ENCODE measurements around the gene MYCBP. TPM values are rescaled to one million over a fixed set of nuclear protein-coding genes. Genes with fewer than 3 reads are reported as not detected.

The MYCBP gene, protein sequence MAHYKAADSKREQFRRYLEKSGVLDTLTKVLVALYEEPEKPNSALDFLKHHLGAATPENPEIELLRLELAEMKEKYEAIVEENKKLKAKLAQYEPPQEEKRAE
- total RNA-seq: 2.1 and 2.5 TPM in 2 replicates

DNA sequence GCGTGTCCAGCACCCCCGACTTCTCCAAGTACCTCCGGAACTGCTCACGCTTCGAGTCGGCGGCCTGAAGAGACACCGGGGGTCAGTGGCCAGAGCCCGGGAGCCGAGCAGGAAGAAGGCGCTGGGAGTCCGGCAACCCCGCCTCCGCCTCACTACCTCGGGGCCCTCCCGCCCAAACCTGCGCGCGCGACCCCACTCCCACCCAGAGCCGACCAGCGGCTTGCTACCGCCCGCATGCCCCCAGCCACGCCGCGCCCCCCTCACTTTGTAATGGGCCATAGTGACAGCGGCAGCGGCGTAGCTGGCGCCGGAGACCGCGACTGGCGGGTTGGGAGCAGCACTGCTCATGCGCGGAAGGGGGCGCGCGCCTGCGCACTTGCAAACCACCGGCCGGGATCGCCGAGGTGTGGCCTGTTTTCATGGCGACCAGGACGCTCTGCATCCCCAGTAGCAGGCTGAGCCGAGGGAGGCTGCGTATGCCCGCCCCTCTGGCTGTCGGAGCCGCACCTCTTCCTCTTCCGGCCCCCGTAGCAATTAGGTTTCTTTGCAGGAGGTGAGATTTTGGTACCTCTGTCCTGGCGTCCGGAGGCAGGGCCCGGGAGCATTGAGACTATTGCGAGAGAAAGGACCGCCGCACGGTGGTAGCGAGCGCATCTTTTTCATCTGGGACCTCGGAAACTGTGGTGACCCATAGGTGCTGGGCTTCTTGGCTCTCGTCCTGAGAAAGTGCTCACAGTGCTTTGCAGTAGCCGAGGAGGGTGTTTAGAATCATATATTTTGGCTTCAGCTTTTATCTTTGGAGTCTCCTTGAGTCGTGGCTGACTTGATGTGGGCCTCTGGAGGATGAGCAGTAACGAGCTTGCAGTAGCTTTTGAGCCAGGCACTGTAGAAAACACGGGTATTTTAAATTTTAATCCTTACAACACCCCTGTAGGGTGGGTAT, at the start of gene MYCBP:
TSS of gene MYCBP (minus strand) at position 322 of the 943 bp plus-strand sequence. CDS start at position 279, 43 bp downstream.
- Histone ChIP-seq H3K9me3 (ENCODE audit: low read depth, low read length) (no peaks in the 10 kb centered on the region), H4K20me1 (ENCODE audit: insufficient read depth, low read length) (peaks cover 4% of the 10 kb centered on the region), H2AFZ (ENCODE audit: low read length) (peak within 1 kb of the TSS; percentile 67), H3K36me3 (ENCODE audit: insufficient read depth, low read length) (no peaks in the 10 kb centered on the region), H3K27me3 (ENCODE audit: insufficient read depth, low read length) (no peaks in the 10 kb centered on the region), H3K4me2 (ENCODE audit: insufficient read depth, low read length) (peak within 1 kb of the TSS; percentile 84), H3K4me1 (ENCODE audit: insufficient read depth, low read length) (peaks cover 10% of the 10 kb centered on the region), H3K27ac (ENCODE audit: low read depth, low read length) (peak within 1 kb of the TSS; percentile 7), H3K79me2 (ENCODE audit: insufficient read depth, low read length) (peaks cover 62% of the 10 kb centered on the region), H3K4me3 (ENCODE audit: insufficient read depth, low read length) (peak within 1 kb of the TSS; percentile 73)
- TF ChIP-seq, protein P1, sequence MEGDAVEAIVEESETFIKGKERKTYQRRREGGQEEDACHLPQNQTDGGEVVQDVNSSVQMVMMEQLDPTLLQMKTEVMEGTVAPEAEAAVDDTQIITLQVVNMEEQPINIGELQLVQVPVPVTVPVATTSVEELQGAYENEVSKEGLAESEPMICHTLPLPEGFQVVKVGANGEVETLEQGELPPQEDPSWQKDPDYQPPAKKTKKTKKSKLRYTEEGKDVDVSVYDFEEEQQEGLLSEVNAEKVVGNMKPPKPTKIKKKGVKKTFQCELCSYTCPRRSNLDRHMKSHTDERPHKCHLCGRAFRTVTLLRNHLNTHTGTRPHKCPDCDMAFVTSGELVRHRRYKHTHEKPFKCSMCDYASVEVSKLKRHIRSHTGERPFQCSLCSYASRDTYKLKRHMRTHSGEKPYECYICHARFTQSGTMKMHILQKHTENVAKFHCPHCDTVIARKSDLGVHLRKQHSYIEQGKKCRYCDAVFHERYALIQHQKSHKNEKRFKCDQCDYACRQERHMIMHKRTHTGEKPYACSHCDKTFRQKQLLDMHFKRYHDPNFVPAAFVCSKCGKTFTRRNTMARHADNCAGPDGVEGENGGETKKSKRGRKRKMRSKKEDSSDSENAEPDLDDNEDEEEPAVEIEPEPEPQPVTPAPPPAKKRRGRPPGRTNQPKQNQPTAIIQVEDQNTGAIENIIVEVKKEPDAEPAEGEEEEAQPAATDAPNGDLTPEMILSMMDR (IDR thresholded peaks at IDR 0.05; ENCODE audit: extremely low read depth, low read depth, low read length): no peak
- peak; percentile 99 for DNase-seq (ENCODE audit: insufficient read length, low spot score, missing footprints)

DNA sequence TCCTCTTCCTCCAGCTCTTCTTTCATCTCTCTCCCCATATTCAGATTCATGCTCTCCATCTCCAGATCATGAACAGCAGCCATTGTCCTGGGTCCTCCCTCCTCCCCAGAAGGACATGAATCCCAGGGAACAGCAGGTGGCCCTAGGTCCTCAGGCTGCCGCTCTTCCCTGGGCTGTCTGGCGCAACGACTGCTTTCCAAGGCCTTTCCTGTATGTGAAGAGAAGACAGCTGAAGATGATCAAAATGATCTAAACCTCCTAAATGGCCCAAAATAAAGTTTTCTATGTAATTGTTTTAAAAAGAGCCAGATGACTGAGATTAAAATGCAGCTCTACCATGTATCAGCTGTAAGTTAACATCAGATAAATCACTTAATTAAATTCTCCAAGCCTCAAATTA, 46.0 kb upstream of the MYCBP start:
- Histone ChIP-seq H3K36me3 (ENCODE audit: insufficient read depth, low read length) (no peaks in the 10 kb centered on the region), H3K9me3 (ENCODE audit: low read depth, low read length) (no peaks in the 10 kb centered on the region), H3K27ac (ENCODE audit: low read depth, low read length) (no peak overlapping the region), H3K27me3 (ENCODE audit: insufficient read depth, low read length) (no peaks in the 10 kb centered on the region), H2AFZ (ENCODE audit: low read length) (no peak overlapping the region), H3K4me2 (ENCODE audit: insufficient read depth, low read length) (no peak overlapping the region), H4K20me1 (ENCODE audit: insufficient read depth, low read length) (no peaks in the 10 kb centered on the region), H3K4me1 (ENCODE audit: insufficient read depth, low read length) (peaks cover 10% of the 10 kb centered on the region), H3K4me3 (ENCODE audit: insufficient read depth, low read length) (no peak overlapping the region), H3K79me2 (ENCODE audit: insufficient read depth, low read length) (no peaks in the 10 kb centered on the region)
- no peak for DNase-seq (ENCODE audit: insufficient read length, low spot score, missing footprints)
- TF ChIP-seq, protein P1 (IDR thresholded peaks at IDR 0.05; ENCODE audit: extremely low read depth, low read depth, low read length): no peak

DNA sequence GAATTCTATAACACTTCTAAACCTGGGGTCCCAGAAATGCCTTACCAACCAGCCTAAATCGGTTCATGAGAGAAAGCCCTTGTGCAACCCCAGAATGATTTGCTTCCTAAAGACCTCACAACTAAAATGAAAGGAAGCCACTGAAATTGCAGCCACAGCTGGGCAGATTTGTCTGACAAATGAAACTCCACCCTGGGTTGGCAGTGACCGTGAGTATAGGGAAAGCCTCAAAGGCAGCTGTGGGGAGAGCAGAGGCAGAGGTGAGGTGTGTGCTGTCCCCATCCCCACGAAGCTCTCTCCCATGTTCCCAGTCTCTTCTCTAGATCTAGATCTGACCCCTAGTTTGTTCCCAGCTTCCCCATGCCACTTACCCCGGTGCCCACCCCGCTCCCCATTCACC, 45.4 kb upstream of the MYCBP start:
- TF ChIP-seq, protein P1 (IDR thresholded peaks at IDR 0.05; ENCODE audit: extremely low read depth, low read depth, low read length): no peak
- Histone ChIP-seq H3K9me3 (ENCODE audit: low read depth, low read length) (no peaks in the 10 kb centered on the region), H4K20me1 (ENCODE audit: insufficient read depth, low read length) (no peaks in the 10 kb centered on the region), H3K36me3 (ENCODE audit: insufficient read depth, low read length) (no peaks in the 10 kb centered on the region), H3K79me2 (ENCODE audit: insufficient read depth, low read length) (no peaks in the 10 kb centered on the region), H3K4me1 (ENCODE audit: insufficient read depth, low read length) (peaks cover 5% of the 10 kb centered on the region), H2AFZ (ENCODE audit: low read length) (no peak overlapping the region), H3K27ac (ENCODE audit: low read depth, low read length) (no peak overlapping the region), H3K27me3 (ENCODE audit: insufficient read depth, low read length) (no peaks in the 10 kb centered on the region), H3K4me3 (ENCODE audit: insufficient read depth, low read length) (no peak overlapping the region), H3K4me2 (ENCODE audit: insufficient read depth, low read length) (no peak overlapping the region)
- peak; percentile 19 for DNase-seq (ENCODE audit: insufficient read length, low spot score, missing footprints)

DNA sequence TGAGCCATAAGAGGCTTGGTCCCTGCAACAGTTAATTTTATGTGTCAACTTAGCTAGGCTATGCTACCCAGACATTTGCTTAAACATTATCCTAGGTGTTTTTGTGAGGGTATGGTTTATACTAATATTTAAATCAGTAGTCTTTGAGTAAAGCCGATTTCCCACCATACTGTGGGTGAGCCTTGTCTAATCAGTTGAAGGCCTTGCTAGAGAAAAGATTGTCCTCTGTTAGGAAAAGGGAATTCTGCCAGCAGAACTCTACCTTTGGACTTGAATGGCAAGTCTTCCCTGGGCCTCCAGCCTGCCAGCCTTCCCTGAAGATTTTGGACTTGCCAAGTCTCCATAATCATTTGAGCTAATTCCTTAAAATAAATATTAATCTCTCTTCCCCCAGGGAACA, 44.6 kb upstream of the MYCBP start:
- no peak overlapping the region for H3K4me2 ChIP-seq (ENCODE audit: insufficient read depth, low read length)
- no peaks in the 10 kb centered on the region for H3K36me3 ChIP-seq (ENCODE audit: insufficient read depth, low read length)
- H2AFZ ChIP-seq (ENCODE audit: low read length): no peak overlapping the region
- no peaks in the 10 kb centered on the region for H3K9me3 ChIP-seq (ENCODE audit: low read depth, low read length)
- no peak overlapping the region for H3K4me3 ChIP-seq (ENCODE audit: insufficient read depth, low read length)
- TF ChIP-seq, protein P1 (IDR thresholded peaks at IDR 0.05; ENCODE audit: extremely low read depth, low read depth, low read length): no peak
- H3K27me3 ChIP-seq (ENCODE audit: insufficient read depth, low read length): no peaks in the 10 kb centered on the region
- no peaks in the 10 kb centered on the region for H3K4me1 ChIP-seq (ENCODE audit: insufficient read depth, low read length)
- H4K20me1 ChIP-seq (ENCODE audit: insufficient read depth, low read length): no peaks in the 10 kb centered on the region
- no peak for DNase-seq (ENCODE audit: insufficient read length, low spot score, missing footprints)
- H3K79me2 ChIP-seq (ENCODE audit: insufficient read depth, low read length): no peaks in the 10 kb centered on the region
- no peak overlapping the region for H3K27ac ChIP-seq (ENCODE audit: low read depth, low read length)
